Transverse colon (tissue), 4 donors: ENCODE results near the gene ACTR3C.

Source experiments
- POLR2AphosphoS5 ChIP-seq, 3 donors: sonication (generic); formaldehyde crosslinking; IDR thresholded peaks; one replicate each; pipeline ENCODE4 v1.6.1; 2016; ENCODE audit warnings: antibody characterized with exemption in 3 of 3
- TF ChIP-seq, protein P1 (sequence below), 5 experiments: fragments of 200-600 bp in 3 of 5; fragments of 450-650 bp in 2 of 5; sonication (generic) in 3 of 5; IDR thresholded peaks; 1 replicate in 2 of 5; 2 replicates in 3 of 5; pipeline ENCODE4 v1.5.1; 2016 to 2017; ENCODE audit warnings: antibody characterized with exemption in 5 of 5, inconsistent platforms in 3 of 5, mild to moderate bottlenecking in 2 of 5, moderate library complexity in 1 of 5

DNA sequence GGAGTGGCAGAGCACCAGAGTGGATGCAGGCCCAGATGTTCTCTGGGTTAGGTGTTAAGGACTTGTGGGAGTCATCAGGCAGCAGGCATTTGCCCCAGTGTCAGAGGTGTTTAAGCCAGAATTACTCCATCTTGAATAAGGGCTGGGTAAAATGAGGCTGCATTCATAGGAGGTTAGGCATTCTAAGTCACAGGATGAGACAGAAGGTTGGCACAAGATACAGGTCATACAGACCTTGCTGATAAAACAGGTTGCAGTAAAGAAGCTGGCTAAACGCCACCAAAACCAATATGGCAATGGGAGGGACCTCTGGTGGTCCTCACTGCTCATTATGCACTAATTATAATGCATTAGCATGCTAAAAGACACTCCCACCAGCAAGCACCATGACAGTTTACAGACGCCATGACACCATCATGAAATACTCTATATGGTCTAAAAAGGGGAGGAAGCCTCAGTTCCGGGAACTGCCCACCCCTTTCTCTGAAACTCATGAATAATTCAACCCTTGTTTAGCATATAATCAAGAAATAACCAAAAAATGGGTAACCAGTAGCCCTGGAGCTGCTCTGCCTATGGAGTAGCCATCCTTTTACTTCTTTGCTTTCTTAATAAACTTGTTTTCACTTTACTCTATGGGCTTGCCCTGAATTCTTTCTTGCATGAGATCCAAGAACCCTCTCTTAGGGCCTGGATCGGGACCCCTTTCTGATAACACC lies 1.1 kb downstream of the ACTR3C start:
- TF ChIP-seq, protein P1, sequence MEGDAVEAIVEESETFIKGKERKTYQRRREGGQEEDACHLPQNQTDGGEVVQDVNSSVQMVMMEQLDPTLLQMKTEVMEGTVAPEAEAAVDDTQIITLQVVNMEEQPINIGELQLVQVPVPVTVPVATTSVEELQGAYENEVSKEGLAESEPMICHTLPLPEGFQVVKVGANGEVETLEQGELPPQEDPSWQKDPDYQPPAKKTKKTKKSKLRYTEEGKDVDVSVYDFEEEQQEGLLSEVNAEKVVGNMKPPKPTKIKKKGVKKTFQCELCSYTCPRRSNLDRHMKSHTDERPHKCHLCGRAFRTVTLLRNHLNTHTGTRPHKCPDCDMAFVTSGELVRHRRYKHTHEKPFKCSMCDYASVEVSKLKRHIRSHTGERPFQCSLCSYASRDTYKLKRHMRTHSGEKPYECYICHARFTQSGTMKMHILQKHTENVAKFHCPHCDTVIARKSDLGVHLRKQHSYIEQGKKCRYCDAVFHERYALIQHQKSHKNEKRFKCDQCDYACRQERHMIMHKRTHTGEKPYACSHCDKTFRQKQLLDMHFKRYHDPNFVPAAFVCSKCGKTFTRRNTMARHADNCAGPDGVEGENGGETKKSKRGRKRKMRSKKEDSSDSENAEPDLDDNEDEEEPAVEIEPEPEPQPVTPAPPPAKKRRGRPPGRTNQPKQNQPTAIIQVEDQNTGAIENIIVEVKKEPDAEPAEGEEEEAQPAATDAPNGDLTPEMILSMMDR (IDR thresholded peaks at IDR 0.05) = no peak
- no peak for TF ChIP-seq POLR2AphosphoS5 (IDR thresholded peaks at IDR 0.05)
